ENCODE measurements around the gene HSPA9. TPM values are rescaled to one million over a fixed set of nuclear protein-coding genes. Genes with fewer than 3 reads are reported as not detected.
A peak's percentile ranks its signal among the peaks of the same experiment; 100 is the strongest.

HSPA9 gene
- total RNA-seq = 100 to 1,000 TPM; 236 to 288 (median 266) TPM

- H3K27ac ChIP-seq = peak within 1 kb of the TSS; percentile 96 to 99
- H3K9me3 ChIP-seq = no peaks in the 10 kb centered on the region
- intact Hi-C loops (cut with DNase I; ENCODE audit: low total_unique reads) = loop anchor here (10.0 kb wide), 1 partner anchor 689 kb away; no protein-coding TSS in a partner anchor
- TF ChIP-seq, protein P1, sequence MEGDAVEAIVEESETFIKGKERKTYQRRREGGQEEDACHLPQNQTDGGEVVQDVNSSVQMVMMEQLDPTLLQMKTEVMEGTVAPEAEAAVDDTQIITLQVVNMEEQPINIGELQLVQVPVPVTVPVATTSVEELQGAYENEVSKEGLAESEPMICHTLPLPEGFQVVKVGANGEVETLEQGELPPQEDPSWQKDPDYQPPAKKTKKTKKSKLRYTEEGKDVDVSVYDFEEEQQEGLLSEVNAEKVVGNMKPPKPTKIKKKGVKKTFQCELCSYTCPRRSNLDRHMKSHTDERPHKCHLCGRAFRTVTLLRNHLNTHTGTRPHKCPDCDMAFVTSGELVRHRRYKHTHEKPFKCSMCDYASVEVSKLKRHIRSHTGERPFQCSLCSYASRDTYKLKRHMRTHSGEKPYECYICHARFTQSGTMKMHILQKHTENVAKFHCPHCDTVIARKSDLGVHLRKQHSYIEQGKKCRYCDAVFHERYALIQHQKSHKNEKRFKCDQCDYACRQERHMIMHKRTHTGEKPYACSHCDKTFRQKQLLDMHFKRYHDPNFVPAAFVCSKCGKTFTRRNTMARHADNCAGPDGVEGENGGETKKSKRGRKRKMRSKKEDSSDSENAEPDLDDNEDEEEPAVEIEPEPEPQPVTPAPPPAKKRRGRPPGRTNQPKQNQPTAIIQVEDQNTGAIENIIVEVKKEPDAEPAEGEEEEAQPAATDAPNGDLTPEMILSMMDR (IDR thresholded peaks at IDR 0.05) = peak in 2 of 3 donors; percentile 19 to 37
- peak; percentile 75 for TF ChIP-seq POLR2A (IDR thresholded peaks at IDR 0.05)
- TF ChIP-seq POLR2AphosphoS5 (IDR thresholded peaks at IDR 0.05) = peak; percentile 92 to 98 (median 95)
- no peaks in the 10 kb centered on the region for H3K27me3 ChIP-seq
- no peaks in the 10 kb centered on the region for H3K36me3 ChIP-seq
- DNase-seq (ENCODE audit: low spot score in 2 of 2) = peak; percentile 96 to 98
- peak within 1 kb of the TSS; percentile 77 to 97 (median 88) for H3K4me3 ChIP-seq
- no peaks in the 10 kb centered on the region for H3K4me1 ChIP-seq
Observed at GRCh38 chr5:138575194-138576015, at the start of gene HSPA9. HSPA9 (minus strand) TSS chr5:138575401; CDS start chr5:138575318, 83 bp downstream.

DNA sequence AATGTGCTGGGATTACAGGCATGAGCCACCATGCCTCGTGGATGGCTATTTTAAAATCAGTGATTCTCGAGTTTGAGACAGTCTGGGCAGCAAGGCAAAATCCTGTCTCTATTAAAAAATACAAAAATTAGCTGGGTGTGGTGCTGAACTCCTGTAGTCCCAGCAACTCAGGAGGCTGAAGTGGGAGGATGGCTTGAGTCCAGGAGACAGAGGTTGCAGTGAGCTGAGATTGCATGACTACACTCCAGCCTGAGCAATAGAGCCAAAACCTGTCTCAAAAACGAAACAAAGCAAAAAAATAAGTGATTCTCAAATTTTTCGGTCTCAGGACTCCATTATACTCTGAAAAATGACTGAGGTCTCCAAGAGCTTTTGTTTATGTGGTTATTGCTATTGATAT, 47.9 kb upstream of the HSPA9 start:
- TF ChIP-seq, protein P1 (IDR thresholded peaks at IDR 0.05) = no peak
- TF ChIP-seq POLR2AphosphoS5 (IDR thresholded peaks at IDR 0.05) (no peak), POLR2A (IDR thresholded peaks at IDR 0.05) (no peak)
- H3K4me3 ChIP-seq = no peak overlapping the region
- no peaks in the 10 kb centered on the region for H3K4me1 ChIP-seq
- no peaks in the 10 kb centered on the region for H3K9me3 ChIP-seq
- peak overlapping the region in 1 of 2 donors; percentile 12 for H3K27ac ChIP-seq
- no peak for DNase-seq (ENCODE audit: low spot score in 2 of 2)
- intact Hi-C loops (cut with DNase I; ENCODE audit: low total_unique reads) = no loop called here
- H3K36me3 ChIP-seq = no peaks in the 10 kb centered on the region
- no peaks in the 10 kb centered on the region for H3K27me3 ChIP-seq

GRCh38 chr5:138622051-138622450, 46.9 kb upstream of the HSPA9 start:
- H3K27ac ChIP-seq = no peak overlapping the region
- DNase-seq (ENCODE audit: low spot score in 2 of 2) = no peak
- no peaks in the 10 kb centered on the region for H3K9me3 ChIP-seq
- no peaks in the 10 kb centered on the region for H3K4me1 ChIP-seq
- H3K36me3 ChIP-seq = no peaks in the 10 kb centered on the region
- intact Hi-C loops (cut with DNase I; ENCODE audit: low total_unique reads) = no loop called here
- TF ChIP-seq, protein P1 (IDR thresholded peaks at IDR 0.05) = no peak
- no peak for TF ChIP-seq POLR2AphosphoS5 (IDR thresholded peaks at IDR 0.05)
- no peak for TF ChIP-seq POLR2A (IDR thresholded peaks at IDR 0.05)
- H3K27me3 ChIP-seq = no peaks in the 10 kb centered on the region
- H3K4me3 ChIP-seq = no peak overlapping the region

DNA sequence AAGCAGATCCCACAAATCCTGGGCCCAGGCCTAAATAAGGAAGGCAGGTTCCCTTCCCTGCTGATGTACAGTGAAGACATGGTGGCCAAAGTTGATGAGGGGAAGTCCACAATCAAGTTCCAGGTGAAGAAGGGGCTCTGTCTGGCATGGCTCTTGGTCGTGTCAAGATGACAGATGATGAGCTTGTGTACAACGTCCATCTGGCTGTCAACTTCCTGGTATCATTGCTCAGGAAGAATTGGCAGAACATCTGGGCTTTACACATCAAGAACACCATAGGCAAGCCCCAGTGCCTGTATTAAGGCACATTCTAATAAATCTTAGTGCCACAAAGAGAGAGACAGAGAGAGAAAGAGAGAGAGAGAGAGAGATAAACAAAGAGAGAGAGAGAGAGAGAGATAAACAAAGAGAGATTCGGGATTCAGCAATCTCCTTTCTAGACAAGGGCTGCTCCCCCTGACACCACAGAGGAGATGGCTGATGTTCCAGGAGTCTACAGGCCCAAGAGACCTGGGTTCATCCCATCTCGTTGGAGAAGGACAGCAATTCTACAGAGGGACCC, 45.5 kb upstream of the HSPA9 start:
- Histone ChIP-seq H3K27me3 (no peaks in the 10 kb centered on the region), H3K4me1 (no peaks in the 10 kb centered on the region), H3K27ac (no peak overlapping the region), H3K4me3 (no peak overlapping the region), H3K9me3 (no peaks in the 10 kb centered on the region), H3K36me3 (no peaks in the 10 kb centered on the region)
- TF ChIP-seq POLR2AphosphoS5 (IDR thresholded peaks at IDR 0.05) = no peak
- TF ChIP-seq, protein P1 (IDR thresholded peaks at IDR 0.05) = no peak
- intact Hi-C loops (cut with DNase I; ENCODE audit: low total_unique reads) = no loop called here
- DNase-seq (ENCODE audit: low spot score in 2 of 2) = no peak

DNA sequence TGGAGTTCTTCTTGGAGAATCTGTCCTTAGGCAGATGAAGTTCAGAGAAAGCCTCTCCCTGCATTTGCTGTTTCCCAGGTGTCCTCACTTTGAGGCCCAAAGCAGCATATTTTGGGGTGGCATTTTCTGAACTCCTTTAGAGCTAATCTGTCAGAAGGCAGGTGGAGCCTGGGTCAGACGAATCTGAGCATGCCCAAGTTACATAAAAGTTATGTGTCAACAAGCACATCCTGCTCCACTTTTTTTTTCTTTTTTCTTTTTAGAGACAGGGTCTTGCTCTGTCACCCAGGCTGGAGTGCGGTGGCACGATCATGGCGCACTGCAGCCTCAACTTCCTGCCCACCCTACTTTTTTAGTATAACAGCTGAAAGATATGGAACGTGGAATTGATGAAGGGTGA, 41.3 kb upstream of the HSPA9 start:
- intact Hi-C loops (cut with DNase I; ENCODE audit: low total_unique reads) = no loop called here
- TF ChIP-seq, protein P1 (IDR thresholded peaks at IDR 0.05) = no peak
- TF ChIP-seq POLR2A (IDR thresholded peaks at IDR 0.05) (no peak), POLR2AphosphoS5 (IDR thresholded peaks at IDR 0.05) (no peak)
- Histone ChIP-seq H3K36me3 (no peaks in the 10 kb centered on the region), H3K4me1 (peaks cover 0 to 2% of the 10 kb centered on the region in 2 donors), H3K4me3 (no peak overlapping the region), H3K27me3 (no peaks in the 10 kb centered on the region), H3K9me3 (no peaks in the 10 kb centered on the region), H3K27ac (no peak overlapping the region)
- no peak for DNase-seq (ENCODE audit: low spot score in 2 of 2)
